Naive B cell (primary cell): ENCODE measurements around the gene TOM1L1. TPM values are rescaled to one million over a fixed set of nuclear protein-coding genes. Genes with fewer than 3 reads are reported as not detected.
A peak's percentile ranks its signal among the peaks of the same experiment; 100 is the strongest.
"Not testable (repeated sequence)": the region's sequence is repeated elsewhere in the genome, so short reads cannot be mapped to it uniquely, and the experiment has no call there.

ENCODE experiments used
- ATAC-seq, 2 donors: fragments of 150-1000 bp; cut with Tn5 transposase; 2 replicates each; pipeline ENCODE4 v1.10.0; 2021; ENCODE audit warnings: low read depth in 2 of 2, mild to moderate bottlenecking in 2 of 2, moderate library complexity in 2 of 2
- DNase-seq: peaks from one replicate; pipeline ENCODE4 v3.0.0; 2022
- H3K27ac Mint-ChIP-seq, 6 donors: one replicate each; pipeline ENCODE4 v1.8.0; 2020 to 2022; ENCODE audit warnings: mild to moderate bottlenecking in 6 of 6, mixed read lengths in 6 of 6, moderate library complexity in 5 of 6, inconsistent platforms in 2 of 6
- H3K27me3 Mint-ChIP-seq, 3 donors: one replicate each; pipeline ENCODE4 v1.8.0; 2021 to 2022; ENCODE audit warnings: mixed read lengths in 3 of 3, mild to moderate bottlenecking in 1 of 3
- H3K36me3 Mint-ChIP-seq, 2 donors: one replicate each; pipeline ENCODE4 v1.8.0; 2020 to 2022; ENCODE audit warnings: mixed read lengths in 2 of 2, inconsistent platforms in 1 of 2, mild to moderate bottlenecking in 1 of 2
- H3K4me1 Mint-ChIP-seq, 3 donors: one replicate each; pipeline ENCODE4 v1.8.0; 2020 to 2022; ENCODE audit warnings: mixed read lengths in 3 of 3, inconsistent platforms in 1 of 3, mild to moderate bottlenecking in 1 of 3, moderate library complexity in 1 of 3
- H3K4me3 Mint-ChIP-seq, 8 donors: one replicate each; pipeline ENCODE4 v1.8.0; 2020 to 2022; ENCODE audit warnings: mild to moderate bottlenecking in 8 of 8, mixed read lengths in 8 of 8, moderate library complexity in 8 of 8, inconsistent platforms in 2 of 8
- H3K9me3 Mint-ChIP-seq, 7 donors: one replicate each; pipeline ENCODE4 v1.8.0; 2020 to 2022; ENCODE audit warnings: mixed read lengths in 7 of 7, mild to moderate bottlenecking in 5 of 7, inconsistent platforms in 2 of 7, moderate library complexity in 1 of 7
- polyA plus RNA-seq, 6 donors: library from polyadenylated mRNA; unstranded; fragments of 300-500 nt; fragmentation: Illumina TruSeq; gene quantifications; one replicate each; pipeline ENCODE4 v1.2.3, GENCODE V29; 2021; ENCODE audit warnings: low read depth in 6 of 6

The TOM1L1 gene
- polyA plus RNA-seq = not detected

GRCh38 chr17:54900457-54901229, at the start of gene TOM1L1:
TSS of gene TOM1L1 (plus strand) at chr17:54900852. CDS start at chr17:54900866, 14 bp downstream.
- H3K27ac Mint-ChIP-seq = no peak within 1 kb of the TSS

GRCh38 chr17:54859187-54859586, 41.5 kb upstream of the TOM1L1 start:
- Mint-ChIP-seq H3K27ac (no peak overlapping the region), H3K4me1 (no peaks in the 10 kb centered on the region), H3K36me3 (no peaks in the 10 kb centered on the region), H3K27me3 (no peaks in the 10 kb centered on the region), H3K4me3 (no peak overlapping the region), H3K9me3 (peaks cover 0 to 3% (median 1%) of the 10 kb centered on the region in 7 donors)
- no peak for DNase-seq
- ATAC-seq = no peak

More at GRCh38 chr17:54900457-54901229, at the start of gene TOM1L1:
- peaks cover 34 to 36% (median 34%) of the 10 kb centered on the region in 3 donors for H3K27me3 Mint-ChIP-seq
- DNase-seq (no peak), ATAC-seq (no peak)
- no peaks in the 10 kb centered on the region for H3K9me3 Mint-ChIP-seq
- peaks cover 0 to 13% (median 0%) of the 10 kb centered on the region in 3 donors for H3K4me1 Mint-ChIP-seq
- no peaks in the 10 kb centered on the region for H3K36me3 Mint-ChIP-seq
- H3K4me3 Mint-ChIP-seq = peak within 1 kb of the TSS in 6 of 8 donors; percentile 7 to 64 (median 23)

GRCh38 chr17:54860617-54861470, 39.8 kb upstream of the TOM1L1 start:
- H3K4me3 Mint-ChIP-seq = no peak overlapping the region
- H3K27me3 Mint-ChIP-seq = peaks cover 0 to 6% (median 0%) of the 10 kb centered on the region in 3 donors
- no peak for ATAC-seq
- H3K4me1 Mint-ChIP-seq = no peaks in the 10 kb centered on the region
- H3K9me3 Mint-ChIP-seq = peaks cover 0 to 3% (median 1%) of the 10 kb centered on the region in 7 donors
- no peak overlapping the region for H3K27ac Mint-ChIP-seq
- no peaks in the 10 kb centered on the region for H3K36me3 Mint-ChIP-seq
- no peak for DNase-seq

GRCh38 chr17:54861471-54861983, 39.1 kb upstream of the TOM1L1 start:
- DNase-seq (no peak), ATAC-seq (no peak)
- no peaks in the 10 kb centered on the region for H3K36me3 Mint-ChIP-seq
- H3K4me1 Mint-ChIP-seq = no peaks in the 10 kb centered on the region
- peak overlapping the region in 1 of 6 donors; percentile 16 for H3K27ac Mint-ChIP-seq
- peaks cover 0 to 6% (median 0%) of the 10 kb centered on the region in 3 donors for H3K27me3 Mint-ChIP-seq
- H3K9me3 Mint-ChIP-seq = peaks cover 0 to 3% (median 1%) of the 10 kb centered on the region in 7 donors
- no peak overlapping the region for H3K4me3 Mint-ChIP-seq

- Mint-ChIP-seq H3K27ac (no peak overlapping the region), H3K9me3 (peaks cover 0 to 3% (median 0%) of the 10 kb centered on the region in 7 donors), H3K27me3 (peaks cover 0 to 6% (median 0%) of the 10 kb centered on the region in 3 donors), H3K4me1 (no peaks in the 10 kb centered on the region), H3K4me3 (no peak overlapping the region), H3K36me3 (no peaks in the 10 kb centered on the region)
- ATAC-seq = no peak
- no peak for DNase-seq
These were observed 37.5 kb upstream of the TOM1L1 start for GRCh38 chr17:54863176-54863575.

- Mint-ChIP-seq H3K36me3 (no peaks in the 10 kb centered on the region), H3K9me3 (peaks cover 0 to 3% (median 0%) of the 10 kb centered on the region in 7 donors), H3K27ac (no peak overlapping the region), H3K4me3 (no peak overlapping the region), H3K4me1 (no peaks in the 10 kb centered on the region), H3K27me3 (peaks cover 0 to 6% (median 0%) of the 10 kb centered on the region in 3 donors)
- DNase-seq = no peak
- no peak for ATAC-seq
These were observed 36.6 kb upstream of the TOM1L1 start for GRCh38 chr17:54864070-54864469.

- no peak for ATAC-seq
- H3K36me3 Mint-ChIP-seq = no peaks in the 10 kb centered on the region
- H3K4me1 Mint-ChIP-seq = no peaks in the 10 kb centered on the region
- no peak for DNase-seq
- H3K27me3 Mint-ChIP-seq = peaks cover 0 to 6% (median 0%) of the 10 kb centered on the region in 3 donors
- H3K9me3 Mint-ChIP-seq = peaks cover 0 to 3% (median 0%) of the 10 kb centered on the region in 7 donors
- H3K27ac Mint-ChIP-seq = no peak overlapping the region
- H3K4me3 Mint-ChIP-seq = no peak overlapping the region
These were observed 35.9 kb upstream of the TOM1L1 start for GRCh38 chr17:54864636-54865356.

GRCh38 chr17:54867634-54868033, 33.0 kb upstream of the TOM1L1 start:
- Mint-ChIP-seq H3K36me3 (no peaks in the 10 kb centered on the region), H3K4me1 (no peaks in the 10 kb centered on the region), H3K27me3 (peaks cover 0 to 6% (median 0%) of the 10 kb centered on the region in 3 donors), H3K27ac (no peak overlapping the region), H3K4me3 (no peak overlapping the region), H3K9me3 (peaks cover 0 to 1% (median 0%) of the 10 kb centered on the region in 7 donors)
- no peak for ATAC-seq
- no peak for DNase-seq

GRCh38 chr17:54870671-54871175, 29.9 kb upstream of the TOM1L1 start:
- peaks cover 0 to 1% (median 0%) of the 10 kb centered on the region in 7 donors for H3K9me3 Mint-ChIP-seq
- no peaks in the 10 kb centered on the region for H3K27me3 Mint-ChIP-seq
- no peak overlapping the region for H3K4me3 Mint-ChIP-seq
- ATAC-seq = no peak
- no peak overlapping the region for H3K27ac Mint-ChIP-seq
- no peaks in the 10 kb centered on the region for H3K36me3 Mint-ChIP-seq
- DNase-seq = no peak
- no peaks in the 10 kb centered on the region for H3K4me1 Mint-ChIP-seq

- peaks cover 6 to 13% (median 9%) of the 10 kb centered on the region in 3 donors for H3K27me3 Mint-ChIP-seq
- not testable (repeated sequence) for DNase-seq, H3K9me3 Mint-ChIP-seq, H3K36me3 Mint-ChIP-seq, H3K4me1 Mint-ChIP-seq, ATAC-seq, H3K27ac Mint-ChIP-seq, H3K4me3 Mint-ChIP-seq
These were observed 24.7 kb upstream of the TOM1L1 start for GRCh38 chr17:54875906-54876305.

- DNase-seq (no peak), ATAC-seq (no peak)
- Mint-ChIP-seq H3K4me1 (no peaks in the 10 kb centered on the region), H3K36me3 (no peaks in the 10 kb centered on the region), H3K27me3 (peaks cover 6 to 13% (median 9%) of the 10 kb centered on the region in 3 donors), H3K27ac (no peak overlapping the region), H3K9me3 (peaks cover 0 to 4% (median 0%) of the 10 kb centered on the region in 7 donors), H3K4me3 (no peak overlapping the region)
These were observed 23.9 kb upstream of the TOM1L1 start for GRCh38 chr17:54876656-54877195.

- ATAC-seq (no peak), DNase-seq (no peak)
- Mint-ChIP-seq H3K9me3 (peaks cover 0 to 4% (median 0%) of the 10 kb centered on the region in 7 donors), H3K4me3 (no peak overlapping the region), H3K27me3 (peaks cover 2 to 13% (median 9%) of the 10 kb centered on the region in 3 donors), H3K4me1 (no peaks in the 10 kb centered on the region), H3K36me3 (no peaks in the 10 kb centered on the region), H3K27ac (no peak overlapping the region)
These were observed 19.2 kb upstream of the TOM1L1 start for GRCh38 chr17:54881255-54881972.
